T1000 (cell line): ENCODE results near the gene KEAP1.
"Not testable (repeated sequence)": the region's sequence is repeated elsewhere in the genome, so short reads cannot be mapped to it uniquely, and the experiment has no call there.

Source experiments
- DNase-seq: peaks from one replicate; lab custom pipeline; 2025; ENCODE audit warnings: mixed read lengths; lab: John Stamatoyannopoulos, UW

The KEAP1 gene

DNA sequence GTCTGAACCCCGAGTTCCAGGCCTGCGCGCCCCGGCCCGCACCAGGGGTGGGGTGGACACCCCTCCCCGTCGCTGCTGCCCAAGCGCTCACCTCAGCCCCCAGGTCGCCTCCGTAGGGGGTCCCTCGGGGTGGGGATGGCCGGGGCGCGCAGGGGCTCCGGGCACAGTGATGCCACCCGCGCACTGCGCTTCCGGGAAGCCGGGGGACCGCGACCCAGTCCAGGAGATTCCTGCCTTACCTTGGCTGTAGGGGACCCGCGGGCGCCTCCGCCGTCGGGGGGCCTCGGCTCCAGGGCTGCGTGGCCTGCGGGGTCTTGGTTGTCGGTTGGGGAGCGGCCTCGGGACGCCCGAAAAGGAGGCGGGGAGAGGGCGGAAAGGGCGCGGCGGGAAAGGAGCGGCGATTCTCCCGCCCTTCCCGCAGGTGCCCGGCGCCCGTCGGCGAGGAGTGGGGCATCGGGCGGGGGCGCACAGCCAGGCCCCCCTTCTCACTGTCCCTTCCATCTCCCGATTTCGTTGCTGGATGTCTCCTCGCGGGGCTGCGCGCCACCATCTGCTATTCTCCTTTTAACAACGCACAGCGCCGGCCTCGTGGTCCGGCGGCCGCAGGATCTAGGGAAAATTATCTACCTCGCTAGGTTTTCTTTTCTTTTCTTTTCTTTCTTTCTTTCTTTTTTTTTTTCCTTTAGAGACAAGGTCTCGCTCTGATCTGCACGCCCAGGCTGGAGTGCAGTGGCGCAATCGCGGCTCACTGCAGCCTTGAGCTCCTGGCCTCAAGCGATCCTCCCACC is at the start of gene KEAP1:
Gene KEAP1, minus strand, starts transcription at position 355 of the 788 bp plus-strand sequence. CDS start 3,323 bp downstream, outside the sequence.
- DNase-seq: no peak

GRCh38 chr19:10552510-10553053 is 49.4 kb upstream of the KEAP1 start:
- DNase-seq: no peak

DNA sequence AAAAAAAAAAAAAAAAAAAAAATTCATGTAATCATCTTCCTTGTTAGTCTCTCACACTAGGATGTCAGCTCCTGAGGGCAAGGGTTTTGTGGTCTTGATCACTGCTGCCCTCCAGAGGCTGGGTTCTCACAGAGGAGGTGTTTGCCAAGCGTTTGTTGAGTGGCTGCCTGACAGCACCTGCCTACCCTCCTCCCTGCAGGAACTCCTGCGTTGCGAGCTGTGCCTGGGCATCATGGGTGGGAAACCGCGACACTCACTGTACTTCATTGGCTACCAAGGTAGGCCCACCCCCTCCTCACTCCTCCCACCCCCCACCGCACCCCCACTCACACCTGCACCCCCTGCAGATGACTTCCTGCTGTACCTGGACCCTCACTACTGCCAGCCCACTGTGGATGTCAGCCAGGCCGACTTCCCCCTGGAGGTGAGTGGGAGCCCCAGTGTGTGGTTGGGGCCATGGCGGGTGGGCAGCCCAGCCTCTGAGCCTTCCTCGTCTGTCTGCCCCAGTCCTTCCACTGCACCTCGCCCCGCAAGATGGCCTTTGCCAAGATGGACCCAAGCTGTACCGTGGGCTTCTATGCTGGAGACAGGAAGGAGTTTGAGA is 48.6 kb upstream of the KEAP1 start:
- DNase-seq: no peak

GRCh38 chr19:10551006-10551405 is 47.9 kb upstream of the KEAP1 start:
- not testable (repeated sequence) for DNase-seq

DNA sequence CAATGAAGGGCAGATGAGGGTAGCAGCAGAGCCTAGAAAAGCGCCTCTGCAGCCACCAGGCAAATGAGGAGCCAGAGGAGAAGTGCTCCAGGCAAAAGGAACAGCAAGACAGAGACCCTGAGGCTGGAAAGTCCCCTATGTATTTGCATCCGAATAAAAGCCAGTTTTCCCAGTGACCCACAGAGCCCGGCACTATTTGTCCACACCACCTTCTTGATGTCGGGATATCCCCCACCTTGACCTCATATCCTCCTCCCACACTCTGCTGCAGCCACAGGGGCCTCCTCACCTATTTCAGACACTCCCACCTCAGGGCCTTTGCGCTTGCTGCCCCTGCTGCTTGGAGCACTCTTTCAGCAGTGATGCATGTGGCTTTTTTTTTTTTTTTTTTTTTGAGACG is 47.2 kb upstream of the KEAP1 start:
- no peak for DNase-seq

- no peak for DNase-seq
Observed at GRCh38 chr19:10549733-10550132, 46.6 kb upstream of the KEAP1 start.

DNA sequence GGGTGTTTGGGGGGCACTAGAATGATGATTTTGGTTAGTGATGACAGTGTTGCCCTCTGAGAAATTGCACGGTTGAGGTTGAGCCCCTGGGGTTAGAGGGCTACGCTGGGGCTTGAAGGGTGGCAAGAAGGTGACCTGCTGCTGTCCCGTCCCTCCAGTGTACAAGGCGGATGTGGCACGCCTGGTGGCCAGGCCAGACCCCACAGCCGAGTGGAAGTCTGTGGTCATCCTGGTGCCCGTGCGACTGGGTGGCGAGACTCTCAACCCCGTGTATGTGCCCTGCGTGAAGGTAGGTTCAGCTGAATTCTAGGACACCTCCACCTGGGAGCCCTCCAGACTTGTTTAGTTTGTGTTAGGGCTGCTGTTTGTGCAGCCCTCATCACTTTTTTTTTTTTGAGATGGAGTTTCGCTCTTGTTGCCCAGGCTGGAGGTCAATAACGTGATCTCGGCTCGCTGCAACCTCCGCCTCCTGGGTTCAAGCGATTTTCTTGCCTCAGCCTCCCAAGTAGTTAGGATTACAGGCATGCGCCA is 45.7 kb upstream of the KEAP1 start:
- no peak for DNase-seq

GRCh38 chr19:10546817-10547216 is 43.7 kb upstream of the KEAP1 start:
- no peak for DNase-seq

DNA sequence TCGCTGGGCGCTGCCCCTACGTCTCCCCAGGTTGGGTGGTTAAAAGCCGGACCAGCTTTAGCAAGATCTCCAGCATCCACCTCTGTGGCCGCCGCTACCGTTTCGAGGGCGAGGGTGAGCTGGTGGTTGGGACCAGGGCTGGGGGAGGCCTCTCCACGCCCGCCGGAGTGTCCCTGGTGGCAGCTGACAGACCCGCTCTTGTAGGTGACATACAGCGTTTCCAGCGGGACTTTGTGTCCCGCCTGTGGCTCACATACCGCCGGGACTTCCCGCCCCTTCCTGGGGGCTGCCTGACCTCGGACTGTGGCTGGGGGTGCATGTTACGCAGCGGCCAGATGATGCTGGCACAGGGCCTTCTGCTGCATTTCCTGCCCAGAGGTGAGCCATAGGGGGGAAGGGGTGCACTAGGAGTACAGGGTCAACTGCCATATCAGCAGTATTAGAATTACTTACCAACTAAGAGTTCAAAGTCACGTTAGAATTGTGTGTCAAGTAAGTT is 41.6 kb upstream of the KEAP1 start:
- DNase-seq: no peak

DNA sequence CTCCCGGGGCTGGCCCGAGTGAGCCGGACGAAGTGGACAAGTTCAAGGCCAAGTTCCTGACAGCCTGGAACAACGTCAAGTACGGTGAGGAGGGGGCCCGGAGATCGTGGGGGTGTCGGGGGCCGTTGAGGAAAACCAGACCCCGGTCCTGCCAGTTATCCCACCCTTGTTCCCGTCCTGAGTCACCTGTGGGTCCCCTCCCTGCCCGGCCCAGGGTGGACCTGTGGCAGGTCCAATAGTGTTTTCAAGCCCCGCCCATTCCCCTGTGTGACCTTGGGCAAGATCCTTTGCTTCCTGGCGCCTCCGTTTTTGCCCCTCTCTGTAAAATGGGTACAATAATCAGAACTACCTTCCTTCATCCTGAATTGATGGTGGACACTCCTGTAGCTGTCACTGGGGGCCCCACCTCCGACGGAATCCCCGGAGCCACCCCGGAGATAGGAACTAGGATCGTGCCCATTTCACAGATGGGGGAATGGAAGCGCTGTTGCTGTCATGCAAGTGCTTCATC is 41.1 kb upstream of the KEAP1 start:
- DNase-seq: no peak

DNA sequence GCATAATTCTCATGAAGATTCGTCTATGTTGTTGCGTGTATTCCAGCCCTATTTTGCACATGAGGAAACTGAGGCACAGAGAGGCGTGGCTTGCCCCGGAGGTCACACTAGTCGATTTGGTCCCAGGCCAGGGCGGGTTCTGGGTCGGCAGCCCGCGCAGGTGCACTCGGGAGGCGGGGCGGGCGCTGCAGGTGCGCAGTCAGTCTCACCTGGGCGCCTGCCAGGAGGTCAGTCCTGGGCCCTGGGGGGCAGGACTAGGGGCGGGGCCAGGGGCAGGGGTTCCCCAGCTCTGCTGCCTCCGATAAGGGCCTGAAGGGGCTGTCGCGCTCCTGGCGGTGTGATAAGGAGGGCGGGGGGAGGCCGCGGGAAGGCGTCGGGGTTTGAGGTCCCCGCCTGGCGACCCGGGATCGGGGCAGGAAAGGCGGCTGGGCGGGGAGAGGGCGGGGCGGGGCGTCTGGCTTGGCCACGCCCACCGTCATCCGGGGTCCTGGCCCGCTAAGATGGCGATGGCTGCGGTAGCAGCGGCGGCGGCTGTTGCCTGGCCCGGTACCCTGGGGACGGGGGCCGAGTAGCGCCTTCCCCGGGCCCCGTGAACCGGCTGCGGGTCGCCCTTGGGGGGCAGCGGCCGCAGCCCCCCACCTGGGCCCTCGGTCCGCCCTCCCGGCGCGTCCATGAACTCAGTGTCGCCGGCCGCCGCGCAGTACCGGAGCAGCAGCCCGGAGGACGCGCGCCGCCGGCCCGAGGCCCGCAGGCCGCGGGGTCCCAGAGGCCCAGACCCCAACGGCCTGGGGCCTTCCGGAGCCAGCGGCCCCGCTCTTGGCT is 40.5 kb upstream of the KEAP1 start, which contains the start of gene ATG4D:
Gene ATG4D, plus strand, starts transcription at position 485 of the 822 bp plus-strand sequence. Its CDS starts 187 bp downstream, at position 672.
- peak; percentile 65 for DNase-seq

DNA sequence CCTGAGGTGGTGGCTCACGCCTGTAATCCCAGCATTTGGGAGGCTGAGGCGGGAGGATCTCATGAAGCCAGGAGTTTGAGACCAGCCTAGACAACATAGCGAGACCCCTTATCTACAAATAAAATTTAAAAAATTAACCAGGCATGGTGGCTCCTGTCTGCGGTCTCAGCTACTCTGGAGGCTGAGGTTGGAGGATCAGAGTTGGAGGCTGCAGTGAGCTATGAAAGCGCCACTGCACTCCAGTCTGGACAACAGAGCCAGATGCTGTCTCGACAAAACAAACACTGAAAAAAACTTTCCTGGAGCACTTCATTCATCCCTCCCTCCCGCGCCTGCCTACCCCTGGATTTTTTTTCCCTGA is 39.9 kb upstream of the KEAP1 start:
- DNase-seq: no peak

DNA sequence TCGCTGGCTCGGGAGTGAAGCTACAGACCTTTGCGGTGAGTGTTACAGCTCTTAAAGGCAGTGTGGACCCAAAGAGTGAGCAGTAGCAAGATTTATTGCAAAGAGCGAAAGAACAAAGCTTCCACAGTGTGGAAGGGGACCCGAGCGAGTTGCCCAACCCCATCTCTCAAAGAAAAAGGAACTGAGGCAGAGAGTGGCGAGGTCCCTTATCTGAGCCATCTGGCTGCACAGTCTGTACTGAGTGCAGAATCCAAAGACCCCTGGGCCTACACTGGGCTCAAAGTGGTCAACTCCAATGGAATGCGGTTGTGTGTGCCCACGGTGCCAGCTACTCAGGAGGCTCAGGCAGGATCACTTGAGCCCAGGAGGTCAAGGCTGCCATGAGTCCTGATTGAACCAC is 35.9 kb upstream of the KEAP1 start:
- not testable (repeated sequence) for DNase-seq

DNA sequence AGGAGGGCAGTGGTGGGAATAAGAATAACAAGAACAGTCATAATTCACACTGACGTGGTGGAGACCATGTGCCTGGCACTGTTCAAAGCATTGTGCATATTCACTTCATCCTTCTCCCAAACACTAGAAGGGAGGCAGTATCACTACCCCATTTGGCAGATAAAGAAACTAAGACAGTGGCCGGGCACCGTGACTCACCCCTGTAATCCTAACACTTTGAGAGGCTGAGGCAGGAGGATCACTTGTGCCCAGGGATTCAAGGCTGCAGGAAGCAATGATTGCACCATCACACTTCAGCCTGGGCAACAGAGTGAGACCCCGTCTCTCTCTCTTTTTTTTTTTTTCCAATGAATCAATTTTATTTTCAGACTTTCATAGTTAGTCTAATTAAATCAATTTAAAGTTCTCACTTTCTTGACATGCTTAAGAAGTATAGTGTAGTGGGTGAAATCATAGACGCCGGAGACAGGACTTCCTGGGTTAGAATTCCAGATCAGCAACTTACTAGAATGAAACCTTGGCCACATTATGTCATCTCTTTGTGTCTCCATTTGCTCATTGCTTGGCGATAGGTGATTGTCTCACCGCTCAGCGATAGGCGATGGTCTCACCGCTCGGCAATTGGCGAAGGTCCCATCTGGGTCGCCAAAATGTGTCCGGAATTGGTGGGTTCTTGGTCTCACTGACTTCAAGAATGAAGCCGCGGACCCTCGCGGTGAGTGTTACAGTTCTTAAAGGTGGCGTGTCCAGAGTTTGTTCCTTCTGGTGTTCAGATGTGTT is 35.2 kb upstream of the KEAP1 start:
- no peak for DNase-seq

DNA sequence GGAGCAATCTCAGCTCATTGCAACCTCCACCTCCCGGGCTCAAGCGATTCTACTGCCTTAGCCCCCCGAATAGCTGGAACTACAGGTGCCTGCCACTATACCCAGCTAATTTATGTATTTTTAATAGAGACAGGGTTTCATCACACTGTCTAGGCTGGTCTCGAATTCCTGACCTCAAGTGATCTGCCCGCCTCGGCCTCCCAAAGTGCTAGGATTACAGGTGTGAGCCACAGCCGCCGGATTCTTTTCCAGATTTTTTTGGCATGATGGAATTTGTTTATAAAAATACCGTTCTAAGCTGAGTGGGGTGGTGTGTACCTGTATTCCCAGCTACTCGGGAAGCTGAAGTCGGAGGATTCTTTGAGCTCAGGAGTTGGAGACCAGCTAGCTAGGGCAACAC is 34.5 kb upstream of the KEAP1 start:
- no peak for DNase-seq

DNA sequence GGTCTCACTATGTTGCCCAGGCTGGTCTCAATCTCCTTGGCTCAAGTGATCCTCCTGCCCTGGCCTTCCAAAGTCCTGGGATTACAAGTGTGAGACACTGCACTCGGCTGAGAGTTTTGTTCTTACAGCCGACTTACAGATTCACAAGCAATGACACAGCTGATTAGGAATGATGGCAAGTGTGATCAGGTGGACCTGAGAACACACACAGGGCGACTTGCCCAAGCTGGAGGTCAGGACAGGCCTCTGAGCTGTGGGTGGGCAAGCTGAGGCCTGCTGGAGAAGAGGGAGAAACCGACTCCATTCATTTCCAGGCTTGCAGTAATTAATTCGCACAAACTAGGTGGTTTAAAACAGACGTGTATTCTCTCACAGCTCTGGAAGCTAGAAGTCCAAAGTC is 32.5 kb upstream of the KEAP1 start:
- no peak for DNase-seq

GRCh38 chr19:10533646-10534386 is 30.7 kb upstream of the KEAP1 start:
- no peak for DNase-seq

- DNase-seq: no peak
Observed at GRCh38 chr19:10532457-10532856, 29.3 kb upstream of the KEAP1 start.

DNA sequence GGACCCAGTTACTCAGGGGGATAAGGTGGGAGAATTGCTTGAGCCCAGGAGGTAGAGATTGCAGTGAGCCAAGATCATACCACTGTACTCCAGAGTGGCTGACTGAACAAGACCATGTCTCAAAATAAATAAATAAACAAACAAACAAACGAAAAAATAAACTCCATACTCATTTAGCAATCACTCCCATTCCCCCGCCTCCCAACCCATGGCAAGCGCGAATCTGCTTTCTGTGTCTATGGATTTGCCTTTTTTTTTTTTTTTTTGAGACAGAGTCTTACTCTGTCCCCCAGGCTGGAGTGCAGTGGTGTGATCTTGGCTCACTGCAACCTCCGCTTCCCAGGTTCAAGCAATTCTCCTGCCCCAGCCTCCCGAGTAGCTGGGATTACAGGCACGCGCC is 23.7 kb upstream of the KEAP1 start:
- DNase-seq: not testable (repeated sequence)

DNA sequence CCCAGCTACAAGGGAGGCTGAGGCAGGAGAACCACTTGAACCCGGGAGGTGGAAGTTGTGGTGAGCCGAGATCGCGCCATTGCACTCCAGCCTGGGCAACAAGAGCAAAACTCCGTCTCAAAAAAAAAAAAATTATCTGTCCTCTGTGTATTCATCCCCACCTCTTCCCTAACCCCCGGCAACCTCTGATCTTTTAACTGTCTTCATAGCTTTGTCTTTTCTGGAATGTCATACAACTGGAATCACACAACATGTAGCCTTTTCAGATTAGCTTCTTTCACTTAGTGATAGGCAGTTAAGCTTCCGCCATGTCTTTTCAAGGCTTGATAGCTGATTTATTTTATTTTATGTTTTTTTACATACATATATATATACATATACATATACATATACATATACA is 22.5 kb upstream of the KEAP1 start:
- DNase-seq: no peak
